GM12878 (cell line): Measurements from ENCODE around the gene EYS. TPM values are rescaled to one million over a fixed set of nuclear protein-coding genes. Genes with fewer than 3 reads are reported as not detected.

Source experiments
- ATAC-seq: fragments of 200-7000 bp; cut with Tn5 transposase; 3 replicates; pipeline ENCODE4 v1.9.1; 2020; ENCODE audit warnings: mild to moderate bottlenecking, moderate library complexity
- BruUV-seq: library from RNA; stranded (reverse); fragments of 400-500 nt; replicated peaks from 2 replicates; lab custom pipeline; 2021; lab: Mats Ljungman, UMichigan
- CTCF ChIA-PET: fragments of 300-600 bp; sonication (Branson Sonifier 250); formaldehyde crosslinking; extraction: SDS; loops from one replicate; lab custom pipeline; 2021; ENCODE audit warnings: inconsistent platforms; lab: Yijun Ruan, JAX
- POLR2A ChIA-PET: fragments of 350-600 bp; formaldehyde crosslinking; extraction: SDS; loops from one replicate; lab custom pipeline; 2021; ENCODE audit warnings: inconsistent platforms; lab: Charles Lee
- RAD21 ChIA-PET: fragments of 300-600 bp; sonication (Branson Sonifier 250); formaldehyde crosslinking; loops from one replicate; lab custom pipeline; 2023; ENCODE audit warnings: antibody characterized with exemption; ENCODE audit not compliant: unreplicated experiment; lab: Charles Lee
- SMC1A ChIA-PET: fragments of 300-600 bp; sonication (Branson Sonifier 250); formaldehyde crosslinking; loops from one replicate; lab custom pipeline; 2023; ENCODE audit not compliant: unreplicated experiment, uncharacterized antibody; lab: Charles Lee
- DNase-seq: peaks from one replicate; pipeline ENCODE4 v3.0.0-alpha.2; 2011; ENCODE audit warnings: low read depth, low spot score
- FAIRE-seq: peaks from 3 replicates; lab custom pipeline; 2011; peaks lifted over from hg19 to GRCh38; lab: Jason Lieb, UNC
- H2AFZ ChIP-seq: 2 replicates; pipeline ENCODE4 v1.6.0; 2011; ENCODE audit warnings: low read depth, low read length, control low read depth; ENCODE audit not compliant: control insufficient read depth
- H3K27ac ChIP-seq: 2 replicates; pipeline ENCODE4 v1.5.1; 2011; ENCODE audit warnings: control low read depth; ENCODE audit not compliant: control insufficient read depth, insufficient read depth
- H3K27me3 ChIP-seq, 2 experiments: replicated peaks in 1 of 2; 2 replicates each; pipeline versions ENCODE4 v1.6.0 to v1.6.1; 2011; ENCODE audit warnings: low read length in 1 of 2; ENCODE audit not compliant: control insufficient read depth in 2 of 2, insufficient read depth in 2 of 2
- H3K36me3 ChIP-seq, 2 experiments: 2 replicates each; pipeline ENCODE4 v1.5.1; 2011; ENCODE audit warnings: low read length in 1 of 2; ENCODE audit not compliant: control insufficient read depth in 2 of 2, insufficient read depth in 2 of 2
- H3K4me1 ChIP-seq: 2 replicates; pipeline ENCODE4 v1.6.1; 2011; ENCODE audit warnings: mild to moderate bottlenecking, low read length, moderate library complexity, mixed read lengths; ENCODE audit not compliant: control insufficient read depth, insufficient read depth
- H3K4me2 ChIP-seq: 2 replicates; pipeline ENCODE4 v1.6.0; 2011; ENCODE audit warnings: control low read depth; ENCODE audit not compliant: control insufficient read depth, insufficient read depth
- H3K4me3 ChIP-seq: fragments of 200-600 bp; sonication (generic); 2 replicates; pipeline ENCODE4 v1.5.1; 2016
- H3K79me2 ChIP-seq: 2 replicates; pipeline ENCODE4 v1.6.0; 2011; ENCODE audit warnings: low read length; ENCODE audit not compliant: control insufficient read depth, insufficient read depth
- H3K9ac ChIP-seq: 2 replicates; pipeline ENCODE4 v1.8.0; 2011; ENCODE audit warnings: low read length, control low read depth, mixed read lengths; ENCODE audit not compliant: control insufficient read depth, insufficient read depth
- H3K9me3 ChIP-seq: replicated peaks from 3 replicates; pipeline ENCODE4 v1.5.1; 2011; ENCODE audit warnings: mild to moderate bottlenecking, low read length; ENCODE audit not compliant: control insufficient read depth, insufficient read depth
- H4K20me1 ChIP-seq: 2 replicates; pipeline ENCODE4 v1.6.0; 2011; ENCODE audit not compliant: control insufficient read depth, insufficient read depth
- EGR1 ChIP-seq, 2 experiments: IDR thresholded peaks; 1 replicate in 1 of 2; 2 replicates in 1 of 2; pipeline ENCODE4 v1.6.1; 2011 to 2012; ENCODE audit warnings: low read depth in 2 of 2, low read length in 2 of 2, borderline replicate concordance in 1 of 2, mild to moderate bottlenecking in 1 of 2, moderate library complexity in 1 of 2
- FOS ChIP-seq: IDR thresholded peaks from 3 replicates; pipeline ENCODE4 v1.6.1; 2011; ENCODE audit warnings: borderline replicate concordance; ENCODE audit not compliant: insufficient read length; ENCODE audit errors: extremely low read depth
- MYC ChIP-seq: IDR thresholded peaks from 2 replicates; pipeline ENCODE4 v1.6.1; 2011; ENCODE audit warnings: mild to moderate bottlenecking, low read length, moderate library complexity, inconsistent platforms; ENCODE audit not compliant: insufficient read depth, insufficient replicate concordance, insufficient read length, severe bottlenecking
- SMAD5 ChIP-seq: IDR thresholded peaks from 2 replicates; pipeline ENCODE4 v1.6.1; 2016; ENCODE audit warnings: antibody characterized with exemption, low read depth
- SREBF2 ChIP-seq: IDR thresholded peaks from 2 replicates; pipeline ENCODE4 v1.6.1; 2012; ENCODE audit warnings: mild to moderate bottlenecking, low read length
- STAT3 ChIP-seq: IDR thresholded peaks from 2 replicates; pipeline ENCODE4 v1.6.1; 2011; ENCODE audit warnings: low read depth, low read length, improper control_type of control experiment
- TAF1 ChIP-seq: IDR thresholded peaks from 2 replicates; pipeline ENCODE4 v1.6.1; 2011; ENCODE audit warnings: mild to moderate bottlenecking, low read depth, low read length, borderline replicate concordance
- ZNF24 ChIP-seq: fragments of 450-650 bp; IDR thresholded peaks from 2 replicates; pipeline ENCODE4 v1.6.1; 2017; ENCODE audit warnings: antibody characterized with exemption, mild to moderate bottlenecking
- WGBS: methylation state at CpG from one replicate; pipeline ENCODE4 v1.1.6; 2016; ENCODE audit warnings: low lambda C conversion rate; ENCODE audit not compliant: insufficient replicate concordance, insufficient coverage; ENCODE audit errors: missing lambda C conversion rate; 5-methylcytosine and 5-hydroxymethylcytosine counted together
- in situ Hi-C: fragments of 300-500 bp; cut with MboI; formaldehyde crosslinking; loops from 9 replicates; pipeline ENCODE4 v1.14.3; 2018; ENCODE audit warnings: mixed read lengths
- intact Hi-C: fragments of 100-400 bp; cut with micrococcal nuclease; formaldehyde crosslinking; loops from one replicate; pipeline ENCODE4 v1.14.2; 2022; ENCODE audit not compliant: unreplicated experiment
- polyA plus RNA-seq, 11 experiments: library from polyadenylated mRNA; depleted of rRNA in 4 of 11; unstranded in 6 of 11; stranded (reverse) in 5 of 11; fragments of >200 nt; fragmentation: Nextera tagmentation in 4 of 11; fragmentation: Illumina TruSeq in 1 of 11; extraction: Ambion mirVana in 4 of 11; extraction: Trizol in 1 of 11; gene quantifications; 1 replicate in 1 of 11; 2 replicates in 10 of 11; pipeline versions ENCODE4 v1.2.1 to v1.2.3, GENCODE V29; 2011 to 2016; ENCODE audit warnings: inconsistent platforms in 2 of 11, missing spikeins in 2 of 11, low read depth in 1 of 11
- total RNA-seq, 4 experiments: library from RNA; depleted of rRNA in 3 of 4; stranded (reverse); fragments of >200 nt in 3 of 4; fragmentation: Illumina TruSeq in 1 of 4; extraction: Trizol in 1 of 4; gene quantifications; 2 replicates each; pipeline versions ENCODE4 v1.2.1 to v1.2.3, GENCODE V29; 2013 to 2021
- TF ChIP-seq, protein P1 (sequence below): IDR thresholded peaks from 2 replicates; pipeline ENCODE4 v1.6.1; 2011; ENCODE audit warnings: mild to moderate bottlenecking, low read depth, low read length, moderate library complexity; ENCODE audit not compliant: insufficient replicate concordance
- TF ChIP-seq, protein P2 (sequence below): fragments of 450-650 bp; IDR thresholded peaks from 2 replicates; pipeline ENCODE4 v1.6.1; 2017; ENCODE audit warnings: mild to moderate bottlenecking
- TF ChIP-seq, protein P3 (sequence below): fragments of 450-650 bp; IDR thresholded peaks from 2 replicates; pipeline ENCODE4 v1.6.1; 2017; ENCODE audit warnings: mild to moderate bottlenecking, low read depth, inconsistent platforms; ENCODE audit not compliant: poor library complexity, severe bottlenecking

EYS gene
- total and polyA plus RNA-seq, 10 of the 15 experiments (the other 5 are each of a cell fraction or from before 2014, with no cell fraction given), result under 0.01 to 0.14 (median 0.02) TPM; not detected in 1

DNA sequence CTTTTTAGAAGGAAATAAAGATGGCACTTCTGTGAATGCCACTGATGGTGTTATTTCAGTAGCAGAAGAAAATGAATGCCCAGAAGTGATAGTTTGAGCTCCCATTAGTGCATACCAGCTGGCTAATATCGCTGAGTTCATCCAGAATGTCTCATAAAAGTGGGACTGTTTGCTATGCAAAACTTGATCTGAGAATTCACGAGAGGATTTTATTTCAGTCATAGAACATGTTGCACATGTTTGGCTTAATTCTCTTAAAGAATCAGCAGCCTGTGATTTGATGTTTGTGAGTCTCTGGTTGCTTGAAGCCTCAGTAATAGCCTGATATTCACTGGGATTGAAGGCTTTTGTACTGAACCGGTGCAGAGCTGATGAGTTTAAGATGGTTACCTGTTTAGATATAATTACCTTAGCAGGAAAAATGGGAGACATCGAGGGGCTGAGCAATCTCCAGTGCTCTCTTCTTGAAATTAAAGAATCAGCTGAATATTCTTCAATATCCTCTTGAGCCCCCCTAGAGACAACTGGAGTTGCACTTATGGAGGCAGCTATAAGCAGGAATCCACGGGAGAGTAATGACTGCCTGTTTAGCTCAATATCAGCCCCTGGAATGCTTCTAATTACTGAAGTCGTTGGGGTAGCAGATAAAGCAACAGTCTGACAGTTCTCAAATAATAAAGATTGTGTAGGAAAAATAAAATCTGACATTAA lies 1115.9 kb downstream of the EYS start:
- SMC1A ChIA-PET, result no interaction called here

DNA sequence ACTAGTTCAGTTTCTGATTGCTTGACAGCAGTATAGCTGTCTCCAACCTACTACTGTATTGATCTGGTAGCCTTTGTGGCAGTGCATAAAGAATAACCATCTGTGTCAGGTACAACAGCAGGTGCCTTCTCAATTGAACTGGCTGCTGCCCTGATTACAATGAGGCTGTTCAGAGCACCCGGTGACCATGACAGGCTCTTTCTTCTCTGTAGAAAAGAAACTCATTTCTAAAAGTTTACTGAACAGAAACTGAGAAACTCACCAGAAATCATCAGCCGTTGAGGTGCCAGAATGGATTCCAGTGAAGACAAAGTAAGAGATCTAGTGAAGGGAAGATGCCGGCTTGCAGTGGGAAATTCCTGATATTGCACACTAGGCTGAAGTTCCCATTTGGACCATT lies 1117.1 kb downstream of the EYS start:
- no peak for DNase-seq
- intact Hi-C loops, result no loop called here
- ChIA-PET CTCF (no interaction called here), POLR2A (no interaction called here), RAD21 (no interaction called here), SMC1A (no interaction called here)
- FAIRE-seq, result no peak
- no TSS peak for BruUV-seq
- Histone ChIP-seq H3K27ac (no peak overlapping the region), H3K79me2 (no peaks in the 10 kb centered on the region), H2AFZ (no peak overlapping the region), H3K27me3 (no peaks in the 10 kb centered on the region), H3K4me3 (no peak overlapping the region), H4K20me1 (no peaks in the 10 kb centered on the region), H3K4me1 (no peaks in the 10 kb centered on the region), H3K9ac (no peak overlapping the region), H3K9me3 (no peaks in the 10 kb centered on the region), H3K36me3 (no peaks in the 10 kb centered on the region), H3K4me2 (no peak overlapping the region)
- WGBS, result 3% methylated on average over 3 of the region's 3 CpGs
- no peak for ATAC-seq
- in situ Hi-C loops, result no loop called here
- TF ChIP-seq, protein P1, sequence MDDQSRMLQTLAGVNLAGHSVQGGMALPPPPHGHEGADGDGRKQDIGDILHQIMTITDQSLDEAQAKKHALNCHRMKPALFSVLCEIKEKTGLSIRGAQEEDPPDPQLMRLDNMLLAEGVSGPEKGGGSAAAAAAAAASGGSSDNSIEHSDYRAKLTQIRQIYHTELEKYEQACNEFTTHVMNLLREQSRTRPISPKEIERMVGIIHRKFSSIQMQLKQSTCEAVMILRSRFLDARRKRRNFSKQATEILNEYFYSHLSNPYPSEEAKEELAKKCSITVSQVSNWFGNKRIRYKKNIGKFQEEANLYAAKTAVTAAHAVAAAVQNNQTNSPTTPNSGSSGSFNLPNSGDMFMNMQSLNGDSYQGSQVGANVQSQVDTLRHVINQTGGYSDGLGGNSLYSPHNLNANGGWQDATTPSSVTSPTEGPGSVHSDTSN, result no peak
- TF ChIP-seq SREBF2 (no peak), SMAD5 (no peak), TAF1 (no peak), MYC (no peak), STAT3 (no peak), ZNF24 (no peak)
- TF ChIP-seq, protein P2, sequence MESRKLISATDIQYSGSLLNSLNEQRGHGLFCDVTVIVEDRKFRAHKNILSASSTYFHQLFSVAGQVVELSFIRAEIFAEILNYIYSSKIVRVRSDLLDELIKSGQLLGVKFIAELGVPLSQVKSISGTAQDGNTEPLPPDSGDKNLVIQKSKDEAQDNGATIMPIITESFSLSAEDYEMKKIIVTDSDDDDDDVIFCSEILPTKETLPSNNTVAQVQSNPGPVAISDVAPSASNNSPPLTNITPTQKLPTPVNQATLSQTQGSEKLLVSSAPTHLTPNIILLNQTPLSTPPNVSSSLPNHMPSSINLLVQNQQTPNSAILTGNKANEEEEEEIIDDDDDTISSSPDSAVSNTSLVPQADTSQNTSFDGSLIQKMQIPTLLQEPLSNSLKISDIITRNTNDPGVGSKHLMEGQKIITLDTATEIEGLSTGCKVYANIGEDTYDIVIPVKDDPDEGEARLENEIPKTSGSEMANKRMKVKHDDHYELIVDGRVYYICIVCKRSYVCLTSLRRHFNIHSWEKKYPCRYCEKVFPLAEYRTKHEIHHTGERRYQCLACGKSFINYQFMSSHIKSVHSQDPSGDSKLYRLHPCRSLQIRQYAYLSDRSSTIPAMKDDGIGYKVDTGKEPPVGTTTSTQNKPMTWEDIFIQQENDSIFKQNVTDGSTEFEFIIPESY, result no peak

More for the DNA sequence above, 1115.9 kb downstream of the EYS start:
- ATAC-seq (no peak), FAIRE-seq (no peak), DNase-seq (no peak)
- BruUV-seq, result no TSS peak
- no peak overlapping the region for H3K9ac ChIP-seq
- intact Hi-C loops, result no loop called here
- CTCF ChIA-PET, result no interaction called here
- H3K4me2 ChIP-seq, result no peak overlapping the region
- H3K9me3 ChIP-seq, result no peaks in the 10 kb centered on the region
- no peaks in the 10 kb centered on the region for H4K20me1 ChIP-seq
- no peaks in the 10 kb centered on the region for H3K79me2 ChIP-seq
- in situ Hi-C loops, result no loop called here
- no peaks in the 10 kb centered on the region for H3K36me3 ChIP-seq
- H2AFZ ChIP-seq, result no peak overlapping the region
- POLR2A ChIA-PET, result no interaction called here
- RAD21 ChIA-PET, result no interaction called here
- H3K27me3 ChIP-seq, result no peaks in the 10 kb centered on the region
- 3% methylated on average over 6 of the region's 6 CpGs for WGBS
- no peak for TF ChIP-seq EGR1 (IDR thresholded peaks at IDR 0.05; ENCODE audit: borderline replicate concordance in 1 of 2, low read depth in 2 of 2, low read length in 2 of 2)
- TF ChIP-seq, protein P3, sequence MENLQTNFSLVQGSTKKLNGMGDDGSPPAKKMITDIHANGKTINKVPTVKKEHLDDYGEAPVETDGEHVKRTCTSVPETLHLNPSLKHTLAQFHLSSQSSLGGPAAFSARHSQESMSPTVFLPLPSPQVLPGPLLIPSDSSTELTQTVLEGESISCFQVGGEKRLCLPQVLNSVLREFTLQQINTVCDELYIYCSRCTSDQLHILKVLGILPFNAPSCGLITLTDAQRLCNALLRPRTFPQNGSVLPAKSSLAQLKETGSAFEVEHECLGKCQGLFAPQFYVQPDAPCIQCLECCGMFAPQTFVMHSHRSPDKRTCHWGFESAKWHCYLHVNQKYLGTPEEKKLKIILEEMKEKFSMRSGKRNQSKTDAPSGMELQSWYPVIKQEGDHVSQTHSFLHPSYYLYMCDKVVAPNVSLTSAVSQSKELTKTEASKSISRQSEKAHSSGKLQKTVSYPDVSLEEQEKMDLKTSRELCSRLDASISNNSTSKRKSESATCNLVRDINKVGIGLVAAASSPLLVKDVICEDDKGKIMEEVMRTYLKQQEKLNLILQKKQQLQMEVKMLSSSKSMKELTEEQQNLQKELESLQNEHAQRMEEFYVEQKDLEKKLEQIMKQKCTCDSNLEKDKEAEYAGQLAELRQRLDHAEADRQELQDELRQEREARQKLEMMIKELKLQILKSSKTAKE, result no peak
- TF ChIP-seq FOS, result no peak
- H3K4me3 ChIP-seq, result no peak overlapping the region
- no peak overlapping the region for H3K27ac ChIP-seq
- no peaks in the 10 kb centered on the region for H3K4me1 ChIP-seq
